Peyer's patch (tissue), 4 donors: ENCODE measurements around the gene SSU72.
"Not testable (repeated sequence)": the region's sequence is repeated elsewhere in the genome, so short reads cannot be mapped to it uniquely, and the experiment has no call there.

Source experiments
- CTCF ChIP-seq, 6 experiments: fragments of 450-650 bp in 4 of 6; fragments of 200-600 bp in 2 of 6; sonication (generic) in 1 of 6; IDR thresholded peaks; one replicate each; pipeline ENCODE4 v1.5.1; 2017 to 2019; ENCODE audit warnings: antibody characterized with exemption in 6 of 6, mild to moderate bottlenecking in 3 of 6, moderate library complexity in 1 of 6
- POLR2A ChIP-seq, 2 donors: fragments of 450-650 bp; IDR thresholded peaks; one replicate each; pipeline ENCODE4 v1.5.1; 2017; ENCODE audit warnings: antibody characterized with exemption in 2 of 2, mild to moderate bottlenecking in 2 of 2, moderate library complexity in 2 of 2

DNA sequence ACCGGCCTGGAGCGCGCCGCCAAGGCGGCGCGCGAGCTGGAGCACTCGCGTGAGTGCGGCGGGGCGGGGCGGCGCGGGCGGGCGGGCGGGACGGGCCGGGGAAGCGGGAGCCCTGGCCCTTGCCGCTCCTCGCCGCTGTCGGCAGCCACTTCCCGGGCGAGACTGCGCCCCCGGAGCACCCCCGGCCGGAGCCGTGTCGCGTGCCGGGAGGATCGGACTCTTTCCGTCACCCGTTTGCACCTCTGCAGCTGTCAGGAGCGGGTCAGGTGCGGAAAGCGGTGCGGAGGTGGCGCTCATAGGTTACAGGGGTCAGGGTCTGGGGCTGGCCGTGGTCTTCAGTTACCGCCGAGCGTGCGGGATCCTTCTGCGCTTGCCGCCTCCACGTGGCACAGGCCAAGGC lies 62.2 kb downstream of the SSU72 start:
- TF ChIP-seq CTCF, POLR2A (IDR thresholded peaks at IDR 0.05): not testable (repeated sequence)
